H9 (cell line): Measurements from ENCODE around the gene KIAA2012. TPM values are rescaled to one million over a fixed set of nuclear protein-coding genes. Genes with fewer than 3 reads are reported as not detected.

Experiments
- DNase-seq: peaks from one replicate; pipeline ENCODE4 v3.0.0-alpha.2; 2017
- H2AFZ ChIP-seq: one replicate; pipeline ENCODE4 v1.6.1; 2013; ENCODE audit warnings: mild to moderate bottlenecking, low read length, control low read depth, moderate library complexity
- H2AK5ac ChIP-seq: 2 replicates; pipeline ENCODE4 v1.6.1; 2013; ENCODE audit warnings: low read length, control low read depth, mixed read lengths; ENCODE audit not compliant: insufficient read length
- H2BK120ac ChIP-seq: one replicate; pipeline ENCODE4 v1.6.1; 2013; ENCODE audit warnings: low read depth, mild to moderate bottlenecking, low read length, control low read depth, inconsistent platforms; ENCODE audit not compliant: poor library complexity, severe bottlenecking
- H2BK12ac ChIP-seq: 2 replicates; pipeline ENCODE4 v1.6.1; 2013; ENCODE audit warnings: low read length, control low read depth, mixed read lengths, low read depth; ENCODE audit not compliant: insufficient read length
- H2BK15ac ChIP-seq: 2 replicates; pipeline ENCODE4 v1.6.1; 2013; ENCODE audit warnings: low read depth, low read length, control low read depth
- H2BK20ac ChIP-seq: one replicate; pipeline ENCODE4 v1.6.1; 2013; ENCODE audit warnings: low read depth, mild to moderate bottlenecking, low read length, control low read depth, inconsistent platforms; ENCODE audit not compliant: poor library complexity, severe bottlenecking
- H2BK5ac ChIP-seq: 2 replicates; pipeline ENCODE4 v1.6.1; 2013; ENCODE audit warnings: low read length, control low read depth, mixed read lengths; ENCODE audit not compliant: insufficient read length
- H3K14ac ChIP-seq: 2 replicates; pipeline ENCODE4 v1.6.1; 2013; ENCODE audit warnings: low read length, control low read depth; ENCODE audit not compliant: insufficient read depth
- H3K18ac ChIP-seq: 2 replicates; pipeline ENCODE4 v1.6.1; 2013; ENCODE audit warnings: low read depth, mild to moderate bottlenecking, mixed read lengths, low read length, control low read depth; ENCODE audit not compliant: insufficient read length
- H3K23ac ChIP-seq: 2 replicates; pipeline ENCODE4 v1.6.1; 2013; ENCODE audit warnings: low read length, control low read depth, mixed read lengths, low read depth; ENCODE audit not compliant: insufficient read length
- H3K23me2 ChIP-seq: 2 replicates; pipeline ENCODE4 v1.6.1; 2013; ENCODE audit warnings: low read depth, mild to moderate bottlenecking, mixed read lengths, low read length, control low read depth; ENCODE audit not compliant: insufficient read length, poor library complexity, severe bottlenecking
- H3K27ac ChIP-seq: 2 replicates; pipeline ENCODE4 v1.5.1; 2013; ENCODE audit warnings: low read length, control low read depth, mixed read lengths, low read depth; ENCODE audit not compliant: insufficient read length
- H3K27me3 ChIP-seq: 2 replicates; pipeline ENCODE4 v1.6.1; 2013; ENCODE audit warnings: low read length, control low read depth, inconsistent platforms; ENCODE audit not compliant: insufficient read depth
- H3K4ac ChIP-seq: 2 replicates; pipeline ENCODE4 v1.6.1; 2013; ENCODE audit warnings: low read depth, mild to moderate bottlenecking, control low read depth, inconsistent platforms, low read length, moderate library complexity
- H3K4me1 ChIP-seq: 2 replicates; pipeline ENCODE4 v1.6.1; 2013; ENCODE audit warnings: low read length, control low read depth, inconsistent platforms; ENCODE audit not compliant: insufficient read depth
- H3K4me2 ChIP-seq: 2 replicates; pipeline ENCODE4 v1.6.1; 2013; ENCODE audit warnings: low read length, control low read depth, mixed read lengths; ENCODE audit not compliant: insufficient read length, insufficient read depth
- H3K56ac ChIP-seq: 2 replicates; pipeline ENCODE4 v1.6.1; 2013; ENCODE audit warnings: low read depth, mild to moderate bottlenecking, mixed read lengths, low read length, control low read depth; ENCODE audit not compliant: insufficient read length
- H3K79me1 ChIP-seq: 2 replicates; pipeline ENCODE4 v1.6.1; 2013; ENCODE audit warnings: low read depth, mild to moderate bottlenecking, moderate library complexity, low read length, control low read depth, inconsistent platforms; ENCODE audit not compliant: insufficient read depth, poor library complexity, severe bottlenecking
- H3K79me2 ChIP-seq: 2 replicates; pipeline ENCODE4 v1.6.1; 2013; ENCODE audit warnings: low read length, control low read depth, inconsistent platforms; ENCODE audit not compliant: insufficient read depth
- H3K9ac ChIP-seq: 2 replicates; pipeline ENCODE4 v1.6.1; 2013; ENCODE audit warnings: low read length, control low read depth, mixed read lengths; ENCODE audit not compliant: insufficient read length; ENCODE audit errors: extremely low read depth
- H3K9me3 ChIP-seq: one replicate; pipeline ENCODE4 v1.6.1; 2013; ENCODE audit warnings: low read depth, low read length, inconsistent platforms; ENCODE audit not compliant: control insufficient read depth
- H3T11ph ChIP-seq: one replicate; pipeline ENCODE4 v1.6.1; 2013; ENCODE audit warnings: mild to moderate bottlenecking, low read length, control low read depth, inconsistent platforms
- H4K20me1 ChIP-seq: one replicate; pipeline ENCODE4 v1.6.1; 2013; ENCODE audit not compliant: control insufficient read depth, insufficient read length, insufficient read depth
- H4K5ac ChIP-seq: 2 replicates; pipeline ENCODE4 v1.6.1; 2013; ENCODE audit warnings: low read depth, mild to moderate bottlenecking, mixed read lengths, low read length, control low read depth; ENCODE audit not compliant: insufficient read length
- H4K8ac ChIP-seq: replicated peaks from 2 replicates; pipeline ENCODE4 v1.6.1; 2013; ENCODE audit warnings: low read length, control low read depth, mixed read lengths, low read depth; ENCODE audit not compliant: insufficient read length
- H4K91ac ChIP-seq: 2 replicates; pipeline ENCODE4 v1.6.1; 2013; ENCODE audit warnings: low read depth, mild to moderate bottlenecking, moderate library complexity, mixed read lengths, low read length, control low read depth; ENCODE audit not compliant: insufficient read length
- H3K27ac Mint-ChIP-seq, 3 experiments: 2 replicates in 2 of 3; 3 replicates in 1 of 3; pipeline ENCODE4 v1.8.0; 2020 to 2021; ENCODE audit warnings: mixed read lengths in 3 of 3, mild to moderate bottlenecking in 1 of 3, moderate library complexity in 1 of 3
- H3K27me3 Mint-ChIP-seq: 2 replicates; pipeline ENCODE4 v1.8.0; 2021; ENCODE audit warnings: low read depth, mild to moderate bottlenecking, moderate library complexity, mixed read lengths
- H3K36me3 Mint-ChIP-seq, 3 experiments: 2 replicates in 2 of 3; 3 replicates in 1 of 3; pipeline ENCODE4 v1.8.0; 2020 to 2021; ENCODE audit warnings: low read depth in 3 of 3, mixed read lengths in 3 of 3; ENCODE audit not compliant: insufficient read depth in 1 of 3
- H3K4me1 Mint-ChIP-seq, 2 experiments: 2 replicates each; pipeline ENCODE4 v1.8.0; 2020; ENCODE audit warnings: mixed read lengths in 2 of 2
- H3K4me3 Mint-ChIP-seq, 2 experiments: 2 replicates in 1 of 2; 3 replicates in 1 of 2; pipeline ENCODE4 v1.8.0; 2020 to 2021; ENCODE audit warnings: mild to moderate bottlenecking in 2 of 2, mixed read lengths in 2 of 2, moderate library complexity in 1 of 2
- H3K9me3 Mint-ChIP-seq, 2 experiments: 2 replicates in 1 of 2; 3 replicates in 1 of 2; pipeline ENCODE4 v1.8.0; 2020; ENCODE audit warnings: mild to moderate bottlenecking in 2 of 2, mixed read lengths in 2 of 2, moderate library complexity in 1 of 2
- WGBS: extraction: QIAGEN DNeasy Blood & Tissue Kit; methylation state at CpG from one replicate; pipeline ENCODE4 v1.1.7; 2013; ENCODE audit warnings: missing lambda C conversion rate, low lambda C conversion rate, mixed read lengths; ENCODE audit not compliant: insufficient read length; ENCODE audit errors: extremely low coverage; 5-methylcytosine and 5-hydroxymethylcytosine counted together
- total RNA-seq: library from RNA; stranded (reverse); gene quantifications from 2 replicates; pipeline ENCODE4 v1.2.1, GENCODE V29; 2021
- TF ChIP-seq, protein P1 (sequence below): fragments of 200-600 bp; sonication (generic); conservative IDR thresholded peaks from 3 replicates; pipeline ENCODE4 v1.8.0; 2021; ENCODE audit warnings: antibody characterized with exemption, mild to moderate bottlenecking

Gene KIAA2012
- total RNA-seq, 1 experiment from 2014 or later, result not detected

- Histone ChIP-seq H2BK15ac (no peak overlapping the region), H4K91ac (no peak overlapping the region), H2BK20ac (no peak overlapping the region), H3K23ac (no peak overlapping the region), H2BK120ac (no peak overlapping the region), H3K79me1 (no peaks in the 10 kb centered on the region), H3K27ac (no peak overlapping the region), H3K4me1 (no peaks in the 10 kb centered on the region), H4K8ac (no peak overlapping the region), H3K4ac (no peak overlapping the region), H3K14ac (no peak overlapping the region), H3K4me2 (no peak overlapping the region), H2AFZ (no peak overlapping the region), H4K5ac (no peak overlapping the region), H3K23me2 (peaks cover 2% of the 10 kb centered on the region), H3K9ac (no peak overlapping the region), H3K18ac (no peak overlapping the region), H2BK5ac (no peak overlapping the region), H3T11ph (no peak overlapping the region), H3K9me3 (peaks cover 10% of the 10 kb centered on the region), H3K56ac (no peak overlapping the region), H4K20me1 (no peaks in the 10 kb centered on the region), H2AK5ac (no peak overlapping the region), H3K79me2 (no peaks in the 10 kb centered on the region), H3K27me3 (no peaks in the 10 kb centered on the region), H2BK12ac (no peak overlapping the region)
- WGBS, result no CpG with 5 or more reads among the region's 3 CpGs
- Mint-ChIP-seq H3K36me3 (peaks cover 4 to 15% (median 6%) of the 10 kb centered on the region in 3 experiments; a peak in 5 of 7 replicates), H3K27ac (no peak overlapping the region), H3K4me3 (no peak overlapping the region), H3K27me3 (no peaks in the 10 kb centered on the region; the same call in 1 of the 2 replicates), H3K9me3 (peaks cover 13 to 17% of the 10 kb centered on the region in 2 experiments), H3K4me1 (peaks cover 7 to 13% of the 10 kb centered on the region in 2 experiments)
- TF ChIP-seq, protein P1, sequence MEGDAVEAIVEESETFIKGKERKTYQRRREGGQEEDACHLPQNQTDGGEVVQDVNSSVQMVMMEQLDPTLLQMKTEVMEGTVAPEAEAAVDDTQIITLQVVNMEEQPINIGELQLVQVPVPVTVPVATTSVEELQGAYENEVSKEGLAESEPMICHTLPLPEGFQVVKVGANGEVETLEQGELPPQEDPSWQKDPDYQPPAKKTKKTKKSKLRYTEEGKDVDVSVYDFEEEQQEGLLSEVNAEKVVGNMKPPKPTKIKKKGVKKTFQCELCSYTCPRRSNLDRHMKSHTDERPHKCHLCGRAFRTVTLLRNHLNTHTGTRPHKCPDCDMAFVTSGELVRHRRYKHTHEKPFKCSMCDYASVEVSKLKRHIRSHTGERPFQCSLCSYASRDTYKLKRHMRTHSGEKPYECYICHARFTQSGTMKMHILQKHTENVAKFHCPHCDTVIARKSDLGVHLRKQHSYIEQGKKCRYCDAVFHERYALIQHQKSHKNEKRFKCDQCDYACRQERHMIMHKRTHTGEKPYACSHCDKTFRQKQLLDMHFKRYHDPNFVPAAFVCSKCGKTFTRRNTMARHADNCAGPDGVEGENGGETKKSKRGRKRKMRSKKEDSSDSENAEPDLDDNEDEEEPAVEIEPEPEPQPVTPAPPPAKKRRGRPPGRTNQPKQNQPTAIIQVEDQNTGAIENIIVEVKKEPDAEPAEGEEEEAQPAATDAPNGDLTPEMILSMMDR, result no peak
- DNase-seq, result no peak
Measured at GRCh38 chr2:202120828-202121227, 47.8 kb downstream of the KIAA2012 start.
